HEK293 (cell line): Measurements from ENCODE around the gene PGBD2.

Experiments
- CTCF ChIP-seq: fragments of 450-650 bp; formaldehyde crosslinking; IDR thresholded peaks from 2 replicates; pipeline ENCODE4 v1.5.1; 2016; ENCODE audit warnings: missing biosample characterization, missing genetic modification characterization
- EGR2 ChIP-seq: fragments of 450-650 bp; formaldehyde crosslinking; IDR thresholded peaks from 2 replicates; pipeline ENCODE4 v1.5.1; 2016; ENCODE audit warnings: low read depth, missing biosample characterization, missing genetic modification characterization
- KLF16 ChIP-seq: fragments of 450-650 bp; formaldehyde crosslinking; IDR thresholded peaks from 2 replicates; pipeline ENCODE4 v1.5.1; 2017; ENCODE audit warnings: missing biosample characterization, missing genetic modification characterization
- KLF9 ChIP-seq: fragments of 450-650 bp; formaldehyde crosslinking; IDR thresholded peaks from 2 replicates; pipeline ENCODE4 v1.5.1; 2016; ENCODE audit warnings: missing biosample characterization, missing genetic modification characterization, low read depth
- SETDB1 ChIP-seq: IDR thresholded peaks from one replicate; pipeline ENCODE4 v1.6.1; 2017; ENCODE audit warnings: mild to moderate bottlenecking, low read length, moderate library complexity, mixed read lengths; ENCODE audit not compliant: insufficient read length
- SP2 ChIP-seq: fragments of 450-650 bp; formaldehyde crosslinking; IDR thresholded peaks from 2 replicates; pipeline ENCODE4 v1.5.1; 2016; ENCODE audit warnings: missing biosample characterization, missing genetic modification characterization
- ZBTB11 ChIP-seq: fragments of 450-650 bp; formaldehyde crosslinking; conservative IDR thresholded peaks from 2 replicates; pipeline ENCODE4 v1.5.1; 2016; ENCODE audit warnings: low read depth, missing biosample characterization, missing genetic modification characterization
- ZBTB17 ChIP-seq: fragments of 450-650 bp; formaldehyde crosslinking; IDR thresholded peaks from 2 replicates; pipeline ENCODE4 v1.5.1; 2016; ENCODE audit warnings: missing biosample characterization, missing genetic modification characterization
- ZNF114 ChIP-seq: fragments of 450-650 bp; formaldehyde crosslinking; IDR thresholded peaks from 2 replicates; pipeline ENCODE4 v1.5.0; 2017; ENCODE audit warnings: missing biosample characterization, missing genetic modification characterization
- ZNF211 ChIP-seq: fragments of 450-650 bp; formaldehyde crosslinking; IDR thresholded peaks from 2 replicates; pipeline ENCODE4 v1.5.1; 2016; ENCODE audit warnings: low read depth, missing biosample characterization, missing genetic modification characterization
- ZNF341 ChIP-seq: fragments of 450-650 bp; formaldehyde crosslinking; IDR thresholded peaks from 2 replicates; pipeline ENCODE4; 2016; ENCODE audit warnings: low read depth, missing biosample characterization, missing genetic modification characterization
- ZNF449 ChIP-seq: fragments of 450-650 bp; formaldehyde crosslinking; IDR thresholded peaks from 2 replicates; pipeline ENCODE4 v1.5.1; 2017; ENCODE audit warnings: missing biosample characterization, mild to moderate bottlenecking, missing genetic modification characterization, moderate library complexity
- ZNF501 ChIP-seq: fragments of 450-650 bp; formaldehyde crosslinking; IDR thresholded peaks from 2 replicates; pipeline ENCODE4 v1.5.1; 2016; ENCODE audit warnings: missing biosample characterization, missing genetic modification characterization
- ZNF600 ChIP-seq: fragments of 450-650 bp; formaldehyde crosslinking; IDR thresholded peaks from 2 replicates; pipeline ENCODE4 v1.5.1; 2016; ENCODE audit warnings: missing biosample characterization, missing genetic modification characterization
- ZNF777 ChIP-seq: fragments of 450-650 bp; formaldehyde crosslinking; IDR thresholded peaks from 2 replicates; pipeline ENCODE4 v1.5.1; 2017; ENCODE audit warnings: missing biosample characterization, missing genetic modification characterization, borderline replicate concordance
- ZNF785 ChIP-seq: fragments of 450-650 bp; formaldehyde crosslinking; IDR thresholded peaks from 2 replicates; pipeline ENCODE4 v1.5.1; 2016; ENCODE audit warnings: missing biosample characterization, missing genetic modification characterization
- ZNF843 ChIP-seq: fragments of 450-650 bp; formaldehyde crosslinking; IDR thresholded peaks from 2 replicates; pipeline ENCODE4 v1.5.1; 2016; ENCODE audit warnings: missing biosample characterization, missing genetic modification characterization
- ZSCAN18 ChIP-seq: fragments of 450-650 bp; formaldehyde crosslinking; IDR thresholded peaks from 2 replicates; pipeline ENCODE4 v1.5.1; 2016; ENCODE audit warnings: missing biosample characterization, missing genetic modification characterization
- ZSCAN5A ChIP-seq: fragments of 450-650 bp; formaldehyde crosslinking; IDR thresholded peaks from 2 replicates; pipeline ENCODE4 v1.5.1; 2016; ENCODE audit warnings: missing biosample characterization, missing genetic modification characterization
- TF ChIP-seq, protein P1 (sequence below): fragments of 450-650 bp; formaldehyde crosslinking; IDR thresholded peaks from 2 replicates; pipeline ENCODE4 v1.5.1; 2016; ENCODE audit warnings: missing biosample characterization, missing genetic modification characterization
- TF ChIP-seq, protein P2 (sequence below): fragments of 450-650 bp; formaldehyde crosslinking; IDR thresholded peaks from 2 replicates; pipeline ENCODE4 v1.5.1; 2016; ENCODE audit warnings: missing biosample characterization, missing genetic modification characterization
- TF ChIP-seq, protein P3 (sequence below): fragments of 450-650 bp; formaldehyde crosslinking; IDR thresholded peaks from 2 replicates; pipeline ENCODE4 v1.5.1; 2016; ENCODE audit warnings: missing biosample characterization, missing genetic modification characterization

The PGBD2 gene

GRCh38 chr1:248906009-248906752 is at the start of gene PGBD2 (continued):
- TF ChIP-seq ZSCAN5A (peak; percentile 83; the same call in 1 of the 2 replicates), ZBTB11 (tag by site-specific recombination) (peak; percentile 70), ZNF501 (tag by site-specific recombination) (peak; percentile 74), SETDB1 (peak; percentile 83), CTCF (tag by site-specific recombination) (peak; percentile 84), ZNF843 (peak; percentile 36; the same call in 1 of the 2 replicates), ZBTB17 (tag by site-specific recombination) (peak; percentile 66), ZSCAN18 (tag by site-specific recombination) (no peak), KLF16 (tag by site-specific recombination) (0 out of 2 replicates have a peak, but pooled peaks have one; percentile 53), SP2 (peak; percentile 42; the same call in 1 of the 2 replicates), ZNF211 (no peak), ZNF785 (tag by site-specific recombination) (no peak), EGR2 (tag by site-specific recombination) (0 out of 2 replicates have a peak, but pooled peaks have one; percentile 4), ZNF341 (peak; percentile 94), KLF9 (tag by site-specific recombination) (peak; percentile 78), ZNF449 (peak; percentile 55; the same call in 1 of the 2 replicates), ZNF600 (tag by site-specific recombination) (peak; percentile 62), ZNF114 (no peak), ZNF777 (peak; percentile 90)
- TF ChIP-seq, protein P1, sequence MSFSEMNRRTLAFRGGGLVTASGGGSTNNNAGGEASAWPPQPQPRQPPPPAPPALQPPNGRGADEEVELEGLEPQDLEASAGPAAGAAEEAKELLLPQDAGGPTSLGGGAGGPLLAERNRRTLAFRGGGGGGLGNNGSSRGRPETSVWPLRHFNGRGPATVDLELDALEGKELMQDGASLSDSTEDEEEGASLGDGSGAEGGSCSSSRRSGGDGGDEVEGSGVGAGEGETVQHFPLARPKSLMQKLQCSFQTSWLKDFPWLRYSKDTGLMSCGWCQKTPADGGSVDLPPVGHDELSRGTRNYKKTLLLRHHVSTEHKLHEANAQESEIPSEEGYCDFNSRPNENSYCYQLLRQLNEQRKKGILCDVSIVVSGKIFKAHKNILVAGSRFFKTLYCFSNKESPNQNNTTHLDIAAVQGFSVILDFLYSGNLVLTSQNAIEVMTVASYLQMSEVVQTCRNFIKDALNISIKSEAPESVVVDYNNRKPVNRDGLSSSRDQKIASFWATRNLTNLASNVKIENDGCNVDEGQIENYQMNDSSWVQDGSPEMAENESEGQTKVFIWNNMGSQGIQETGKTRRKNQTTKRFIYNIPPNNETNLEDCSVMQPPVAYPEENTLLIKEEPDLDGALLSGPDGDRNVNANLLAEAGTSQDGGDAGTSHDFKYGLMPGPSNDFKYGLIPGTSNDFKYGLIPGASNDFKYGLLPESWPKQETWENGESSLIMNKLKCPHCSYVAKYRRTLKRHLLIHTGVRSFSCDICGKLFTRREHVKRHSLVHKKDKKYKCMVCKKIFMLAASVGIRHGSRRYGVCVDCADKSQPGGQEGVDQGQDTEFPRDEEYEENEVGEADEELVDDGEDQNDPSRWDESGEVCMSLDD (tag by site-specific recombination) = 0 out of 2 replicates have a peak, but pooled peaks have one; percentile 32
- TF ChIP-seq, protein P2, sequence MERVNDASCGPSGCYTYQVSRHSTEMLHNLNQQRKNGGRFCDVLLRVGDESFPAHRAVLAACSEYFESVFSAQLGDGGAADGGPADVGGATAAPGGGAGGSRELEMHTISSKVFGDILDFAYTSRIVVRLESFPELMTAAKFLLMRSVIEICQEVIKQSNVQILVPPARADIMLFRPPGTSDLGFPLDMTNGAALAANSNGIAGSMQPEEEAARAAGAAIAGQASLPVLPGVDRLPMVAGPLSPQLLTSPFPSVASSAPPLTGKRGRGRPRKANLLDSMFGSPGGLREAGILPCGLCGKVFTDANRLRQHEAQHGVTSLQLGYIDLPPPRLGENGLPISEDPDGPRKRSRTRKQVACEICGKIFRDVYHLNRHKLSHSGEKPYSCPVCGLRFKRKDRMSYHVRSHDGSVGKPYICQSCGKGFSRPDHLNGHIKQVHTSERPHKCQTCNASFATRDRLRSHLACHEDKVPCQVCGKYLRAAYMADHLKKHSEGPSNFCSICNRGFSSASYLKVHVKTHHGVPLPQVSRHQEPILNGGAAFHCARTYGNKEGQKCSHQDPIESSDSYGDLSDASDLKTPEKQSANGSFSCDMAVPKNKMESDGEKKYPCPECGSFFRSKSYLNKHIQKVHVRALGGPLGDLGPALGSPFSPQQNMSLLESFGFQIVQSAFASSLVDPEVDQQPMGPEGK (tag by site-specific recombination) = 0 out of 2 replicates have a peak, but pooled peaks have one; percentile 20
- TF ChIP-seq, protein P3, sequence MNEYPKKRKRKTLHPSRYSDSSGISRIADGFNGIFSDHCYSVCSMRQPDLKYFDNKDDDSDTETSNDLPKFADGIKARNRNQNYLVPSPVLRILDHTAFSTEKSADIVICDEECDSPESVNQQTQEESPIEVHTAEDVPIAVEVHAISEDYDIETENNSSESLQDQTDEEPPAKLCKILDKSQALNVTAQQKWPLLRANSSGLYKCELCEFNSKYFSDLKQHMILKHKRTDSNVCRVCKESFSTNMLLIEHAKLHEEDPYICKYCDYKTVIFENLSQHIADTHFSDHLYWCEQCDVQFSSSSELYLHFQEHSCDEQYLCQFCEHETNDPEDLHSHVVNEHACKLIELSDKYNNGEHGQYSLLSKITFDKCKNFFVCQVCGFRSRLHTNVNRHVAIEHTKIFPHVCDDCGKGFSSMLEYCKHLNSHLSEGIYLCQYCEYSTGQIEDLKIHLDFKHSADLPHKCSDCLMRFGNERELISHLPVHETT (tag by site-specific recombination) = no peak
